GM19328 (cell line): ENCODE measurements around the gene DBR1.

Source experiments
- ATAC-seq: cut with Tn5 transposase; IDR thresholded peaks from one replicate; pipeline ENCODE4 v1.9.1; 2021; ENCODE audit warnings: mild to moderate bottlenecking, moderate library complexity; ENCODE audit not compliant: unreplicated experiment

The DBR1 gene

GRCh38 chr3:138174421-138175131 lies at the start of gene DBR1:
DBR1 (minus strand) TSS chr3:138174921; CDS start chr3:138174795, 126 bp downstream.
- peak; percentile 93 for ATAC-seq

GRCh38 chr3:138222942-138223287 lies 48.2 kb upstream of the DBR1 start:
- ATAC-seq = no peak

GRCh38 chr3:138222131-138222941 lies 47.6 kb upstream of the DBR1 start:
- ATAC-seq = no peak

GRCh38 chr3:138220788-138221187 lies 46.1 kb upstream of the DBR1 start:
- ATAC-seq = no peak

- ATAC-seq = no peak
Measured at GRCh38 chr3:138220242-138220641, 45.5 kb upstream of the DBR1 start.

- ATAC-seq = no peak
Measured at GRCh38 chr3:138219255-138219654, 44.5 kb upstream of the DBR1 start.

- no peak for ATAC-seq
Measured at GRCh38 chr3:138213398-138214085, 38.8 kb upstream of the DBR1 start.

- no peak for ATAC-seq
Measured at GRCh38 chr3:138210528-138210927, 35.8 kb upstream of the DBR1 start.

- no peak for ATAC-seq
Measured at GRCh38 chr3:138206196-138206595, 31.5 kb upstream of the DBR1 start.

GRCh38 chr3:138205527-138205926 lies 30.8 kb upstream of the DBR1 start:
- ATAC-seq = no peak

- no peak for ATAC-seq
Measured at GRCh38 chr3:138203938-138204337, 29.2 kb upstream of the DBR1 start.

GRCh38 chr3:138202945-138203701 lies 28.4 kb upstream of the DBR1 start:
- ATAC-seq = no peak

GRCh38 chr3:138200424-138200823 lies 25.7 kb upstream of the DBR1 start:
- no peak for ATAC-seq

- no peak for ATAC-seq
Measured at GRCh38 chr3:138199851-138200250, 25.1 kb upstream of the DBR1 start.

- ATAC-seq = no peak
Measured at GRCh38 chr3:138197524-138197923, 22.8 kb upstream of the DBR1 start.

- no peak for ATAC-seq
Measured at GRCh38 chr3:138197058-138197457, 22.3 kb upstream of the DBR1 start.

- ATAC-seq = no peak
Measured at GRCh38 chr3:138196023-138196422, 21.3 kb upstream of the DBR1 start.

- no peak for ATAC-seq
Measured at GRCh38 chr3:138195481-138195880, 20.8 kb upstream of the DBR1 start.

GRCh38 chr3:138188013-138188730 lies 13.5 kb upstream of the DBR1 start:
- no peak for ATAC-seq

- ATAC-seq = peak; percentile 54
Measured at GRCh38 chr3:138187296-138188012, 12.7 kb upstream of the DBR1 start, which contains the start of gene ARMC8. ARMC8 (plus strand) TSS chr3:138187301; CDS start chr3:138187555, 254 bp downstream.
